OCI-LY3 (cell line): Measurements from ENCODE around the gene WNK4.

Experiments used
- CTCF ChIP-seq: fragments of 200-600, 300-600 bp; sonication (generic); IDR thresholded peaks from 2 replicates; pipeline ENCODE4 v1.5.1; 2014; ENCODE audit warnings: antibody characterized with exemption, low read length, low read depth
- EZH2phosphoT487 ChIP-seq: fragments of 200-600 bp; shearing (Covaris generic); IDR thresholded peaks from 2 replicates; pipeline ENCODE4 v1.6.1; 2018; ENCODE audit warnings: antibody characterized with exemption, mixed run types, low read depth

- no peak for TF ChIP-seq CTCF
- TF ChIP-seq EZH2phosphoT487 = no peak
These were observed 25.8 kb downstream of the WNK4 start for GRCh38 chr17:42806249-42806648.
